HG03575 (cell line): ENCODE measurements around the gene EHF.

Source experiments
- ATAC-seq: cut with Tn5 transposase; IDR thresholded peaks from one replicate; pipeline ENCODE4 v1.9.1; 2021; ENCODE audit not compliant: unreplicated experiment, insufficient number of reproducible peaks, low FRiP score; ENCODE audit errors: extremely low read depth

The EHF gene

DNA sequence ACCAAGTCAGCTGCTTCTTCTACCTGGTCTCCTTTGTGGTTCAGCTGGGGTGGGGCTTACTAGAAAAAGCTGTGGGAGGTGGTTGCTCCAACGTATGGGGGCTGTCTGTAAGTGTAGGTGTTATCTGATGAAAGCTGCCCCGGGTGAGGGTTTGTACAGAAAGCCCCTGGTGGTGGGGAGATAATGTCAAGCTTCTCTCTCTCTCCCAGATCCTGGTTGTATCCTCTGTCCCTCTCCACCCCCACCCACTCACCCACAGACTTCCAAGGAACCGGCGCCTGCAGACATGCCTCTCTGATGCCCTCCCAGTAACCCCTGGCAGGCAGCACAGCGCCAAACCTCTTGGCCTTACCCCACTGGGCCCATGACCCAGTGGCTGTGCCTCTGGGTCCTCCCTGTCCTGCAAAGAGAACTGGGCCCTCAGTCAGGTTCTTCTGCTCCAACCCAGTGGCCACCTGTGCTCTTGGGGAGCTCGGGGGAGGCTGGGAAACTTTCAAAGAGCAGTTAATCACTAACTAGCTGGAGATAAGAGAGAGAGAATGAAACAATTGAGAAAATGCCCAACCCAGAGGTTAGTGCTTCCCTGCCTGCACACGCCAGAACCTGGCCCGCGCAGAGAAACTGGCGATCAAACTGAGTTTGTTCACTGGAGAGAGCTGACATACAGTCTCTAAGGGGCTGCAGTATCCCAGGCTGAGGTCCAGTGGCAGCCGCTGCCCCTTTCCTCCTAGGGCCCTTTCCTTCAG lies 20.4 kb upstream of the EHF start:
- ATAC-seq: no peak

DNA sequence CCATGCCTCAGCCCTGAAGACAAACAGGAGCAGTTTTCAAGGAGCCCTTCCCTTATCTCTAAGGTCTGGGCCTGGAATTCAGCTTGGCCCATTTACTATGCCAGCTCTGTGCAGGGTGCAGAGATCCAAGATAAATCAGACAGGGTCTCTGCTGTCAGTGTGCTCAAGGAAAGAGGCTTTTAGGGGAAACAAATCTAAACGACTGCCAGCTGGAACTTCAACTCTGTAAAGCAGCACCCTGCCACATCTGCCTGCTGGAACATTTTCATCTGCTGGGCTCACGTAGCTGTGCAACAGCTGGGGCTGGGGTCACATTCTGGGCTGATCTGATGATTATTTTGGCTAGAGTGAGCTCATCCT lies 19.8 kb upstream of the EHF start:
- no peak for ATAC-seq

- ATAC-seq: no peak
These were observed 19.3 kb upstream of the EHF start for GRCh38 chr11:34601609-34602008.

DNA sequence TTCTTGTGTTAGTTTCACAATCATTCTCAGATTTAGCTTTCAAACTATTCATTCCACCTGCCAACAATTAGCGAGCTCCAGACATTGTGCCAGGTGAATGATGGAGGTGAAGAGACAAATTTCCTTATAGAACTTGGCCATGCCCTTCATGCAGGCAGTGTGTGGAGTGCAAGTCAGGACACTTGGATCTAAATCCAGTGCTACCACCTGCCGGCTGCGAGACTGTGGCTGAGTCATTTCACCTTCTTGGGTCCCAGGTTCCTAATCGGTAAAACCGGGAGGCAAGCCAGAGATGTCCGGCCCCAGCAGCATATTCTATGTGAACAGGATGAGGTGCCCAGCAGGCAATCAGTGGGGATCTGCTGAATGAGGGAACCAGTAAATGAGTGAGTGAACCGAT lies 18.6 kb upstream of the EHF start:
- ATAC-seq: no peak

GRCh38 chr11:34603129-34604001 lies 17.5 kb upstream of the EHF start:
- ATAC-seq: no peak

DNA sequence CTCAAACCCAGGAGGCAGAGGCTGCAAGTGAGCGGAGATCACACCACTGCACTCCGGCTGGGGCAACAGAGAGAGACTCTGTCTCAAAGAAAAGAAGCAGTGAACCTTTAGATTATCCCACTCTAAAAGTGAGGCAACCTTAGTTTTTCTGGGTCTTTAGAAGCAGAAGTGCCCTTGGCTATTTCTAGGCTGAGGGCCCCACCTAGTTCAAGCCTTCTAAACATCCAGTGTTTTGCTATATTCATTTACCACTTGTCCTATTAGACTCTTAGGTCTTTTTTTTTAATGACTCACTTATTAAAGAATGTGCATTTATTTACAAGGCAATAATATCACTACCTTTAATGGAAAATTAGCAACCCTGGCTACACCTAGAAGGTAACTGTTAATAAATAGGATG lies 16.7 kb upstream of the EHF start:
- no peak for ATAC-seq

DNA sequence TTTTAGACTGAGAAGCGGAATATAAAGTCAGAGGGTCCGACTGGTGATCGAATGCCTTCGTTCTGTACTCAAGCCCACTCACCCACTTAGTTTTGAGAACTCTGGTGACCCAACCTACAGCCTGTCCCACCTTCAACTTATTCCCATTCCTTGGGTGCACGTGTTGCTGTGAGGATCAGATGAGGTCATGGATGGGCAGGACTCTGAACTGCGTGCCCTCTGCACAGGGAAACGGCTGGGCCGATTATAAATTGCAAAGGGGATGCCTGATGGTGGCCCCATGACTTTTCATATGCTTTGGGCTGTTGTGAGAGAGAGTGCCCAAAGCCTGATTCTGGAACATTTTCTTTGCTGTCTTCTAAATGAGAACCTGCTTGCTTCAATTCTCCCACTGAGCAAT lies 16.0 kb upstream of the EHF start:
- no peak for ATAC-seq

DNA sequence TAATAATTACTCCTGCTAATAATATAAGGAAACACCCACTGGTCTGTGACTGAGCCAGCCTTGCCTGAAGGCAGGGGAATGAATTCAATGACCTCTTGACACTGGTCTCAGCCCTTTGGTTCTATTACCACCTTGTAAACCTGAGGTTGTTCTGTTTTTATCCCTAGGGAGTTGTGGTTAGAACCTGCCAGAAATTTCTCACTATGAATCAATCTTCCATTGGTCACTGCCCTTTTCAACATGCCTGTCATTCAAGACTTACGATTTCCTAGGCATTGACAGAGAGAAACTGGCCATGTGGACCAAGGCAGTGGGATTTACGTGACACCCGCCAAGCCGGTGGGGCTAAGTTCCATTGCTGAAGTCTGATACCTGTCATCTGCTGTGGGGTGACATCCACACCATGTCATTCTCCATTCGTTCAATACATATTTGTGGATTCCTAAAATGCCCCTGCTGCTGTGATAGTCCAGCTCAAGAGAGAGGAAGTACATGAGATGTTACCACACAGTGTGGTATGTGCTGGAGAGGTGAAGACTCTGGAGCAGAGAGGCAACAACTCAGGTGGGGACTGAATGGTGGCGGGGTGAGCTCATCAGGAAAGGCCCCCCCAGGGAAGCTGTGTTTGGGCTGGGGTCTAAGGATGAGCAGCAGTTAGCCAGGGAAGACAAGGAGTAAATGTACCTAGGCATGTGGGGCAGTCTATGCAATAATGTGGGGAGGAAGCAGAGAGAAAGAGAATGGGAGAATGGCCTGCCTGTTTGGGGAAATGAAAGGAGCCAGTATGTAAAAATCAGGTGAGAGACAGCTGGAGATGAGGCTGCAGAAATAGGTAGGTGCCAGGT lies 15.2 kb upstream of the EHF start:
- ATAC-seq: no peak

GRCh38 chr11:34606326-34607120 lies 14.4 kb upstream of the EHF start:
- no peak for ATAC-seq

DNA sequence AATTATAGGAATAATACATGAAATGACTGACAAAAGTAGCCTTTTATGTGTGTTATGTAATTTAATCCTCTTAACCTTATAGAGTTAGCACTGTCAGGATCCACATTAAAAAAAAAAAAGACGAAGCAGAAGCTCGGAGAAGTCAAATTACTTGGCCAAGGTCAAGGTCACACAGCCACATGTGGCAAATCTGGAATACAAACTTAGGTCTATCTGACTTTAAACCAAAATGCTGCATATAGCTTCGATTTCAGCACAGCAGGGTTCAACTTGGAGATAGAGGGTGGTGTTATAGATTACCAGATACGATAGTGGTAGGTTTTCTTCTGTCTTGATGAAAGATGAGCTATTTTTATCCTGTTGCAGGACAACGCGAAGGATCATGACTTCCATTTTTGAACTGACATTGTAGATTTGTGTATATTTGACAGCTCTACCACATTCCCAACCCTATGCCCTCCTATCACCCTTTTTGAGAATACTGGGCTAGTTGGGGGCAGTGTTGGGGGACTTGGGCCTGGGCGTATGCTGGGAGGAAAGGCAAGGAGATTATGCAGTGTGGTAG lies 11.6 kb upstream of the EHF start:
- ATAC-seq: no peak

DNA sequence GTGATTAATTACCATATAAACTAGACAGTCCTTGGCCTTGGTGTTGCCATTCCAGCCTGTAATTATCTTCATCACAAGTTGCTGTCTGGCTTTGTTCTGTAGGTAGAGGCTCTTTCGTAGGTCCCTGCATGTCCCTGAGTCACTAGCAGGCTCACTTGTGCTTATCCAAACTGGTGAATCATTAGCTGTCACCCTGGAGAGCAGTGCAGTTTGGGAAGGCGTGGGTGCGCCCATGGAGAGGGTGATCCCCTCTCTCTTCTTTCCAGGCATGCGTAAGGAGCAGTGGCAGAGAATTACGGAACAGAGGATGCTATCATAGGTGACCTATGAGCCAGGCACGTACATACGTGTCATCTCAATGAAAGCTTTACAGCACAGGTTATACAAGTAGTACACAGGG lies 11.0 kb upstream of the EHF start:
- ATAC-seq: no peak

- no peak for ATAC-seq
These were observed 10.4 kb upstream of the EHF start for GRCh38 chr11:34610324-34611041.

DNA sequence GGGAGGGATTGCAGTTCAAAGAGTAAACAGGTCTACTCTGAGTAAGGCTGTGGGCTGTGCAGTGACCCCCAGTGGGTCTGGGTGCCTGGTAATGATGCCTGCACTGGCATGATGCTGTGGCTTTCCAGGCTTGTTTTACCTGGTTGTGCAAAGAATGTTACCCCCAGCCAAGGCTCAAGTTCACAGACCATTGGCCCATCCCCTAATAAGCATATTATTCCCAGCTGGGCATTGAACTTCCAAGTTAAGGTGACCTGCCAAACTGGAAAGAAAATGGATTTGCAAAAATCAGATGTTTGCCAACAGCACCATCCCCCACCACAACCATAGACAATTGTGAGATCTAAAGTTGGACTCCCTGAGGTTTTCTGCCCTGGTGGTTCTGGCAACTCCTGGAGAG lies 7.9 kb upstream of the EHF start:
- no peak for ATAC-seq

DNA sequence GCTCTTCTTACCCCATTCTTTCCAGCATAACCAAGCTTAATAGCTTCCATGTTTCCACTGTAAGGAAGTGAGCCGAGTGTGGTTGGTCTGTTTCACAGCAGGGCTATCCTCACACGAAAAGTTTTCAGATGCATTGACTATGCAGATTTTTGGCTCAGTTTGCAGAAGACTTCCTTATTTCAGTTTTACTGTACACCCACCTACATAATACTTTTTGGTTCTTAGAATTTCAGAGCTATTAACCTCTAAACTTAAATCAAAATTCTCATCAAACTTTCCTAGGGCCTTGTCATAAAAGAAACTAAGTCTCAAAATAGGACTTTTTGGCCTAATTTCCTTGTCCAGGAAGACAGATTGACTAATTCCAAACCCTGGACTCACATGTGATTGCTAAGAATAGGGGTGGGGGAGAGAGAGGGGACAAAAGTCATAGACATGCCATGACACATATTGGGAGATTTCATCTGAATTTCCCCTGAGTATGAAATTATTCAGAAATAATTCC lies 7.3 kb upstream of the EHF start:
- ATAC-seq: peak; percentile 73

GRCh38 chr11:34614344-34615104 lies 6.4 kb upstream of the EHF start:
- no peak for ATAC-seq

GRCh38 chr11:34616086-34616485 lies 4.8 kb upstream of the EHF start:
- ATAC-seq: no peak

DNA sequence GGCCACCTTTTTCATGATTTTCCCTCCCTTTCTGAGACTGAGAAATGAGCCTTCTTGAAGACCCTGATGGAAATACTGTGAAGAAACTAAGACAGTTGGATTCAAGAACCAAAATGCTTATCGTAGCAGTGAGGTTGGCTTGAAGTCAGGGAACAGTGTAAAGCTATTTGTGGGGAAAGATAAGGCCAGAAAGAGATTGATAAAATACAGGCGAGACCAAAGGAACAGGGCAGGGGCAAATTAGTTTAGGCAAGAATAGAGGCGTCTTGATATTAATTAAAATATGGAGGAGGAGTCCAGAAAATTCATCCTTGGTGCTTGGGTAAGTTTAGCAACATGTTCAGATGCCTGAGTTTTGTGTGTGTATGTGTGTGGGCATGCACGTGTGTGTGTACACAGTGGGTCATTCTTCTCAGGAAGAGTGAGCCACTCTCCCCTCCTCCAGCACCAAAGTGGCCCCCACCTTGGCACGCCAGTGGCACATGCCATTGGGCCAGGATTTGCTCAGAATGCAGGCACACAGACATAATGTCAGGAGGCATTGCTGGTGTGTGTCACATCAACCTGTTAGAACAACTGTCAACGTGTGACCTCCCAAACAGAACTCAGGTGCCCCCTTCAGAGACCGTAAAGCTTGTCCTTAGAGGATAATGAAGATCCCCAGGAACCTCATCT lies 3.9 kb upstream of the EHF start:
- no peak for ATAC-seq
